Sigmoid colon (tissue), 7 donors: Measurements from ENCODE around the gene ADAMTS12. TPM values are rescaled to one million over a fixed set of nuclear protein-coding genes. Genes with fewer than 3 reads are reported as not detected.

Source experiments
- DNase-seq: peaks from one replicate; pipeline ENCODE4 v3.0.0-alpha.2; 2019
- H3K27ac ChIP-seq, 4 donors: fragments of 200-600 bp; sonication (generic); one replicate each; pipeline ENCODE4 v1.5.1; 2016 to 2019; ENCODE audit warnings: mild to moderate bottlenecking in 1 of 4
- H3K27me3 ChIP-seq, 3 donors: fragments of 200-600 bp; sonication (generic); one replicate each; pipeline ENCODE4 v1.5.1; 2019; ENCODE audit warnings: mild to moderate bottlenecking in 1 of 3
- H3K36me3 ChIP-seq, 4 donors: fragments of 200-600 bp; sonication (generic); one replicate each; pipeline ENCODE4 v1.5.1; 2016 to 2019
- H3K4me1 ChIP-seq, 4 donors: fragments of 200-600 bp; sonication (generic); one replicate each; pipeline ENCODE4 v1.5.1; 2017 to 2019
- H3K4me3 ChIP-seq, 4 donors: fragments of 200-600 bp; sonication (generic); one replicate each; pipeline ENCODE4 v1.5.1; 2017 to 2019; ENCODE audit warnings: mild to moderate bottlenecking in 2 of 4, moderate library complexity in 1 of 4
- H3K9me3 ChIP-seq, 4 donors: fragments of 200-600 bp in 3 of 4; sonication (generic) in 3 of 4; one replicate each; pipeline versions ENCODE4 v1.5.1 to v1.6.1; 2013 to 2019
- CTCF ChIP-seq, 4 experiments: fragments of 450-650 bp in 3 of 4; fragments of 200-600 bp in 1 of 4; IDR thresholded peaks; one replicate each; pipeline ENCODE4 v1.5.1; 2016 to 2019; ENCODE audit warnings: antibody characterized with exemption in 4 of 4, mild to moderate bottlenecking in 3 of 4, moderate library complexity in 2 of 4
- EP300 ChIP-seq, 4 donors: sonication (generic); formaldehyde crosslinking; IDR thresholded peaks; one replicate each; pipeline ENCODE4 v1.6.1; 2017; ENCODE audit warnings: antibody characterized with exemption in 4 of 4
- POLR2A ChIP-seq, 2 donors: fragments of 450-650 bp; IDR thresholded peaks; one replicate each; pipeline ENCODE4 v1.6.1; 2016; ENCODE audit warnings: antibody characterized with exemption in 2 of 2, mild to moderate bottlenecking in 2 of 2, moderate library complexity in 2 of 2
- POLR2AphosphoS5 ChIP-seq, 4 donors: sonication (generic); formaldehyde crosslinking; IDR thresholded peaks; one replicate each; pipeline ENCODE4 v1.6.1; 2017; ENCODE audit warnings: antibody characterized with exemption in 4 of 4
- WGBS, 2 donors: extraction: QIAGEN DNeasy Blood & Tissue Kit; methylation state at CpG; one replicate each; pipeline ENCODE4 v1.1.7; 2013; 5-methylcytosine and 5-hydroxymethylcytosine counted together
- intact Hi-C: fragments of 100-400 bp; cut with DNase I; formaldehyde crosslinking; loops from one replicate; pipeline ENCODE4 v1.15.1; 2023
- polyA plus RNA-seq, 3 donors: library from polyadenylated mRNA; stranded (reverse); fragments of 200-250 nt; gene quantifications; one replicate each; pipeline ENCODE4 v1.2.3, GENCODE V29; 2013
- total RNA-seq, 4 donors: library from RNA; depleted of rRNA; stranded (reverse); fragments of >200 nt; gene quantifications; one replicate each; pipeline ENCODE4 v1.1.0, GENCODE V29; 2016
- donor health status: healthy with polysubstance abuse.
- donor health status: Bipolar disorder and iron deficiency.
- donor health status: healthy.

ADAMTS12 gene
- total and polyA plus RNA-seq, 7 donors = 0.42 to 5.4 (median 2.7) TPM; not detected in 1

- Histone ChIP-seq H3K27ac (no peak overlapping the region), H3K9me3 (no peaks in the 10 kb centered on the region), H3K4me1 (no peaks in the 10 kb centered on the region), H3K36me3 (no peaks in the 10 kb centered on the region), H3K27me3 (no peaks in the 10 kb centered on the region), H3K4me3 (no peak overlapping the region)
- TF ChIP-seq EP300 (IDR thresholded peaks at IDR 0.05) = no peak
- no peak for DNase-seq
- intact Hi-C loops = loop anchor here (10.0 kb wide), 1 partner anchor 278 kb away; the partner anchor contains the start of gene RXFP3
Observed at GRCh38 chr5:33657176-33657575, 234.6 kb downstream of the ADAMTS12 start.

- H3K9me3 ChIP-seq = no peaks in the 10 kb centered on the region
- H3K4me3 ChIP-seq = no peak overlapping the region
- peaks cover 0 to 7% (median 0%) of the 10 kb centered on the region in 4 donors for H3K36me3 ChIP-seq
- no peak overlapping the region for H3K27ac ChIP-seq
- no peaks in the 10 kb centered on the region for H3K4me1 ChIP-seq
- TF ChIP-seq POLR2AphosphoS5 (IDR thresholded peaks at IDR 0.05) = no peak
- no peak for TF ChIP-seq CTCF (IDR thresholded peaks at IDR 0.05)
- TF ChIP-seq EP300 (IDR thresholded peaks at IDR 0.05) = no peak
- TF ChIP-seq POLR2A (IDR thresholded peaks at IDR 0.05) = no peak
- intact Hi-C loops = loop anchor here (10.0 kb wide), 1 partner anchor 284 kb away; the partner anchor contains the start of gene RXFP3
- no peak for DNase-seq
- 73 to 89% methylated on average over 2 of the region's 2 CpGs for WGBS, 2 donors
- no peaks in the 10 kb centered on the region for H3K27me3 ChIP-seq
Observed at GRCh38 chr5:33650911-33651310, 240.9 kb downstream of the ADAMTS12 start.

- Histone ChIP-seq H3K4me3 (no peak overlapping the region), H3K36me3 (peaks cover 0 to 7% (median 0%) of the 10 kb centered on the region in 4 donors), H3K27me3 (no peaks in the 10 kb centered on the region), H3K4me1 (no peaks in the 10 kb centered on the region), H3K9me3 (no peaks in the 10 kb centered on the region), H3K27ac (no peak overlapping the region)
- WGBS, 2 donors = 81 to 82% methylated on average over 10 of the region's 10 CpGs
- TF ChIP-seq EP300 (IDR thresholded peaks at IDR 0.05) = no peak
- no peak for TF ChIP-seq POLR2A (IDR thresholded peaks at IDR 0.05)
- TF ChIP-seq CTCF (IDR thresholded peaks at IDR 0.05) = no peak
- no peak for TF ChIP-seq POLR2AphosphoS5 (IDR thresholded peaks at IDR 0.05)
- no peak for DNase-seq
- intact Hi-C loops = loop anchor here (10.0 kb wide), 1 partner anchor 285 kb away; the partner anchor contains the start of gene RXFP3
Observed at GRCh38 chr5:33649549-33650482, 242.0 kb downstream of the ADAMTS12 start.

DNA sequence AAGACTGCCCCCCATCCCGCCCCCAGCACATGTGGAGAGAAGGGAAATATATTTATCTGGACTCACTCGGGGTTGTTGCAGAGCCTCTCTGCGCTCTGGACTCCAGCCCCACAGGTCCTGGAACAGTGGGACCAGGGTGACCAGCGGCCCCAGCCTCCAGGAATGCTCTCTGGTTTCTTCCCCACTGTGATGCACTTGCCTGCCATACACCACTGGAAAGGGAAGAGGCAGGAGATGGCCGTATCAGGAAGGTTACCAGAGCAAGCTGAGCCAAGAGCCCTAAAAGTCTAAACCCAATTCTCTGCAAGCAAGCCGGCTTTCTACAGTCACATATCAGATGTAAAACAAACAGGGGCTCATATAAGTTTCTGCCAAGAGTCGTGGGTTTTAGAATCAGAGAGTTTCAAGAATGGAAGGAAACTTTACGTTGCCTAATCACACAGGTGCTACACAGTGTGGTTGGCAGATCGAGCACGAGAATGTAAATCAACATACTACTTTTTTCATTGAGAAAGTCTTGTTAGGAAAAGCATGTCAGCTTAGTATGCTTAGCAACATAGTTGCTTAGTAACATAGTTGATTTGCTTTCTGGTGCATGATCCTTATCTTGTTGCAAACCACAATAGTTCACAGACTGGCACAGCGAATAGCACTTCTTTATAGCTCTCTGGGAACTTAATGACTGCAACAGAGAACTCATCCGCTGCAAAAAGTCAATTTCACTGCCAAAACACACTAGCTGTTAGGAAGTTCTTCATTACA, 249.9 kb downstream of the ADAMTS12 start:
- H3K27me3 ChIP-seq = no peaks in the 10 kb centered on the region
- no peak overlapping the region for H3K27ac ChIP-seq
- H3K4me3 ChIP-seq = no peak overlapping the region
- intact Hi-C loops = no loop called here
- 34 to 50% methylated on average over 12 of the region's 12 CpGs for WGBS, 2 donors
- TF ChIP-seq EP300 (IDR thresholded peaks at IDR 0.05) = no peak
- TF ChIP-seq CTCF (IDR thresholded peaks at IDR 0.05) = no peak
- no peak for TF ChIP-seq POLR2A (IDR thresholded peaks at IDR 0.05)
- no peak for TF ChIP-seq POLR2AphosphoS5 (IDR thresholded peaks at IDR 0.05)
- DNase-seq = no peak
- no peaks in the 10 kb centered on the region for H3K4me1 ChIP-seq
- H3K36me3 ChIP-seq = peaks cover 0 to 8% (median 0%) of the 10 kb centered on the region in 4 donors
- H3K9me3 ChIP-seq = no peaks in the 10 kb centered on the region

DNA sequence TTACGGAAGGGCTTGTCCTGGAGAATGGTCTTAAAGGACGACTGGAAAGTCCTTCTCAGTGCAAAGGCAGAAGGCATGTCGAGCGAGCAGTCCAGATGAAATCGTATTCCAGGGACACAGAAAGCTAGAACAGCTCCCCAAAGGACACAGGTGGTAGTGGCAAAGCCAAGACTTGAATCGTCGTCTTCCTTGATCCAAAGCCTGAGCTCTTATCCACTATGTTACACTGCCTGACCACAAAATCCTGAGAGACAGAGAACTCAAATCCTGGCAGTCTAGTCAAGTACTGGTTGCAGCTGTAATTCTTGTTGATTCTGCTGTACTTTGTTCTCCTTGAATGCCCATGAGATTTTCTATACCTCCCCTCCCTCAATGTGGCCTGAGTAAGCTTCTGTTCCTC, 252.3 kb downstream of the ADAMTS12 start:
- no peaks in the 10 kb centered on the region for H3K4me1 ChIP-seq
- TF ChIP-seq POLR2AphosphoS5 (IDR thresholded peaks at IDR 0.05) = no peak
- TF ChIP-seq CTCF (IDR thresholded peaks at IDR 0.05) = no peak
- TF ChIP-seq EP300 (IDR thresholded peaks at IDR 0.05) = no peak
- TF ChIP-seq POLR2A (IDR thresholded peaks at IDR 0.05) = no peak
- 73 to 79% methylated on average over 7 of the region's 7 CpGs for WGBS, 2 donors
- DNase-seq = no peak
- no peaks in the 10 kb centered on the region for H3K9me3 ChIP-seq
- no peaks in the 10 kb centered on the region for H3K27me3 ChIP-seq
- intact Hi-C loops = no loop called here
- H3K36me3 ChIP-seq = peaks cover 0 to 19% (median 0%) of the 10 kb centered on the region in 4 donors
- H3K27ac ChIP-seq = no peak overlapping the region
- H3K4me3 ChIP-seq = no peak overlapping the region
